PFSK-1 (cell line): ENCODE measurements around the gene RMP24.

Source experiments
- FOXP2 ChIP-seq: optimal IDR thresholded peaks from 2 replicates; pipeline ENCODE3; 2011; ENCODE audit warnings: borderline replicate concordance, control low read depth, inconsistent platforms; ENCODE audit not compliant: insufficient read depth; ENCODE audit errors: extremely low read length, extremely low read depth
- POLR2AphosphoS5 ChIP-seq: IDR thresholded peaks from 2 replicates; pipeline ENCODE4 v1.6.1; 2012; ENCODE audit warnings: low read depth, mild to moderate bottlenecking, control low read depth, low read length, moderate library complexity
- REST ChIP-seq, 2 experiments: IDR thresholded peaks; 2 replicates each; pipeline versions ENCODE4 v1.6.1 to v1.8.0; 2011 to 2012; ENCODE audit warnings: low read depth in 2 of 2, low read length in 2 of 2, control low read depth in 1 of 2, inconsistent platforms in 1 of 2, mild to moderate bottlenecking in 1 of 2, moderate library complexity in 1 of 2; ENCODE audit not compliant: insufficient read depth in 1 of 2
- SIN3A ChIP-seq: IDR thresholded peaks from 2 replicates; pipeline ENCODE4 v1.6.1; 2012; ENCODE audit warnings: mild to moderate bottlenecking, low read length, moderate library complexity, borderline replicate concordance; ENCODE audit not compliant: insufficient read depth
- TAF1 ChIP-seq: IDR thresholded peaks from 2 replicates; pipeline ENCODE4 v1.6.1; 2012; ENCODE audit warnings: low read length, control low read depth, borderline replicate concordance; ENCODE audit not compliant: insufficient read depth

RMP24 gene

DNA sequence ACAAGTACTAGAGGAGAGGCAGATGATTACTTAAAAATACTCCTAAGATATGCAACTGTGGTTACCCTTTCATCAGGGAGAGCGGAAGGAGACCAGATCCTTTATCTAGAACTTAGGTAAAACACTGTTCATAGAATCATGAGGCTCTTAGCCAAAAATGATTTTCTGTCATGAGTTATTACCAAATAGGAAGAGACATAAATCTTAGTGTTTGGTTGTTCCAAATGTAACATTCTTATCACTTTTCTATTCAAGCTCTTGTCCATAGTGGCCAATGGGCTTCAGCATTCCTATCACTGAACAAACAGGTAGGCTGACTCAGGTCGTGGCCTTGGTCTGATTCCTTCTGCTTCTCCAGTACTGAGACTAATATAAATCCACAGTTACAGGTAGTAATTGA, 56.4 kb downstream of the RMP24 start:
- TF ChIP-seq SIN3A (no peak), POLR2AphosphoS5 (no peak), FOXP2 (no peak), TAF1 (no peak), REST (IDR thresholded peaks at IDR 0.05; ENCODE audit: insufficient read depth in 1 of 2, low read depth in 2 of 2, low read length in 2 of 2) (no peak)
